GM18526 (cell line): ENCODE data around the gene IL13RA1.

ENCODE experiments used
- POLR2A ChIP-seq: IDR thresholded peaks from 3 replicates; pipeline ENCODE4 v1.6.1; 2011; ENCODE audit not compliant: insufficient read length; ENCODE audit errors: extremely low read depth

IL13RA1 gene

GRCh38 chrX:118839334-118839958 is 112.0 kb downstream of the IL13RA1 start:
- TF ChIP-seq POLR2A, result no peak
